Dermis microvascular lymphatic vessel endothelial cell (primary cell): ENCODE measurements around the gene RBBP8NL. TPM values are rescaled to one million over a fixed set of nuclear protein-coding genes. Genes with fewer than 3 reads are reported as not detected.

ENCODE experiments used
- DNase-seq, 2 donors: peaks; one replicate each; pipeline versions ENCODE4 v3.0.0 to v3.0.0-alpha.2; 2010; ENCODE audit warnings: low read depth in 2 of 2
- total RNA-seq: library from RNA; depleted of rRNA; stranded (reverse); fragments of >200 nt; gene quantifications from 2 replicates; pipeline ENCODE4 v1.2.1, GENCODE V29; 2014

Gene RBBP8NL
- total RNA-seq, 1 donor from 2014 or later, result not detected

GRCh38 chr20:62393830-62394229, 33.5 kb downstream of the RBBP8NL start:
- no peak for DNase-seq

- DNase-seq, result no peak
Observed at GRCh38 chr20:62393335-62393665, 34.0 kb downstream of the RBBP8NL start.

GRCh38 chr20:62392621-62393334, 34.6 kb downstream of the RBBP8NL start:
- DNase-seq, result no peak

- no peak for DNase-seq
Observed at GRCh38 chr20:62392077-62392418, 35.3 kb downstream of the RBBP8NL start.

- DNase-seq, result no peak
Observed at GRCh38 chr20:62391165-62392076, 35.9 kb downstream of the RBBP8NL start.

GRCh38 chr20:62390317-62391164, 36.8 kb downstream of the RBBP8NL start:
- DNase-seq, result no peak

- no peak for DNase-seq
Observed at GRCh38 chr20:62389601-62390087, 37.7 kb downstream of the RBBP8NL start.

GRCh38 chr20:62388839-62389600, 38.3 kb downstream of the RBBP8NL start:
- DNase-seq, result no peak

GRCh38 chr20:62387933-62388635, 39.3 kb downstream of the RBBP8NL start:
- DNase-seq, result no peak

- DNase-seq, result no peak
Observed at GRCh38 chr20:62387219-62387913, 40.0 kb downstream of the RBBP8NL start.

GRCh38 chr20:62386383-62387218, 40.7 kb downstream of the RBBP8NL start, which contains the start of gene RPS21:
TSS of gene RPS21 (plus strand) at chr20:62387103. CDS start at chr20:62387339, 236 bp downstream.
- DNase-seq, result peak; percentile 84 to 94

GRCh38 chr20:62382306-62383198, 44.8 kb downstream of the RBBP8NL start:
- peak; percentile 73 to 88 for DNase-seq

GRCh38 chr20:62381842-62382241, 45.5 kb downstream of the RBBP8NL start:
- DNase-seq, result no peak

GRCh38 chr20:62381202-62381797, 46.0 kb downstream of the RBBP8NL start:
- DNase-seq, result peak in 1 of 2 donors; percentile 83

- no peak for DNase-seq
Observed at GRCh38 chr20:62378215-62378614, 49.1 kb downstream of the RBBP8NL start.

- DNase-seq, result no peak
Observed at GRCh38 chr20:62377615-62378178, 49.6 kb downstream of the RBBP8NL start.

- no peak for DNase-seq
Observed at GRCh38 chr20:62377064-62377461, 50.3 kb downstream of the RBBP8NL start.
